Neuronal stem cell (in vitro differentiated cells): ENCODE data around the gene ELN.

Experiments used
- DNase-seq: peaks from one replicate; pipeline ENCODE4 v3.0.0-alpha.2; 2013; ENCODE audit warnings: low spot score
- H2AFZ ChIP-seq: one replicate; pipeline ENCODE4 v1.6.1; 2013; ENCODE audit warnings: mild to moderate bottlenecking, low read length, inconsistent platforms
- H2AK5ac ChIP-seq: 2 replicates; pipeline ENCODE4 v1.6.1; 2013; ENCODE audit warnings: low read depth, mild to moderate bottlenecking, inconsistent platforms, low read length, moderate library complexity, mixed read lengths
- H2BK120ac ChIP-seq: 2 replicates; pipeline ENCODE4 v1.6.1; 2013; ENCODE audit warnings: low read depth, mild to moderate bottlenecking, inconsistent platforms, low read length, moderate library complexity, mixed read lengths
- H2BK12ac ChIP-seq: one replicate; pipeline ENCODE4 v1.6.1; 2013; ENCODE audit warnings: low read length, inconsistent platforms
- H2BK15ac ChIP-seq: 2 replicates; pipeline ENCODE4 v1.6.1; 2013; ENCODE audit warnings: mild to moderate bottlenecking, low read length, inconsistent platforms, mixed read lengths
- H2BK5ac ChIP-seq: one replicate; pipeline ENCODE4 v1.6.1; 2013; ENCODE audit warnings: inconsistent platforms, mild to moderate bottlenecking, low read length, moderate library complexity
- H3K14ac ChIP-seq: one replicate; pipeline ENCODE4 v1.6.1; 2013; ENCODE audit warnings: low read length, inconsistent platforms
- H3K18ac ChIP-seq: 2 replicates; pipeline ENCODE4 v1.6.1; 2013; ENCODE audit warnings: low read length, inconsistent platforms
- H3K23ac ChIP-seq: 2 replicates; pipeline ENCODE4 v1.6.1; 2013; ENCODE audit warnings: low read depth, mild to moderate bottlenecking, mixed read lengths, low read length, inconsistent platforms; ENCODE audit not compliant: poor library complexity
- H3K27ac ChIP-seq: replicated peaks from 3 replicates; pipeline ENCODE4 v1.5.1; 2013; ENCODE audit warnings: low read length, inconsistent platforms
- H3K27me3 ChIP-seq, 3 experiments: 2 replicates each; pipeline ENCODE4 v1.6.1; 2013; ENCODE audit warnings: low read length in 3 of 3, mild to moderate bottlenecking in 2 of 3, inconsistent platforms in 1 of 3, low read depth in 1 of 3, mixed read lengths in 1 of 3, moderate library complexity in 1 of 3; ENCODE audit not compliant: control insufficient read depth in 3 of 3, insufficient read depth in 3 of 3
- H3K36me3 ChIP-seq, 2 donors: replicated peaks in 1 of 2; 2 replicates each; pipeline ENCODE4 v1.6.1; 2013; ENCODE audit warnings: low read length in 2 of 2; ENCODE audit not compliant: control insufficient read depth in 2 of 2, insufficient read depth in 2 of 2
- H3K4ac ChIP-seq: 2 replicates; pipeline ENCODE4 v1.6.1; 2013; ENCODE audit warnings: inconsistent platforms, mild to moderate bottlenecking, low read length, moderate library complexity
- H3K4me1 ChIP-seq, 2 donors: 1 replicate in 1 of 2; 2 replicates in 1 of 2; pipeline ENCODE4 v1.6.1; 2013; ENCODE audit warnings: low read length in 2 of 2, low read depth in 1 of 2; ENCODE audit not compliant: control insufficient read depth in 2 of 2, insufficient read depth in 1 of 2
- H3K4me2 ChIP-seq: one replicate; pipeline ENCODE4 v1.6.1; 2013; ENCODE audit warnings: mild to moderate bottlenecking, low read length, inconsistent platforms; ENCODE audit not compliant: insufficient read depth, poor library complexity, severe bottlenecking
- H3K4me3 ChIP-seq, 2 donors: 2 replicates each; pipeline ENCODE4 v1.5.1; 2013; ENCODE audit warnings: low read length in 2 of 2, mild to moderate bottlenecking in 2 of 2, inconsistent platforms in 1 of 2, moderate library complexity in 1 of 2
- H3K79me1 ChIP-seq: one replicate; pipeline ENCODE4 v1.6.1; 2013; ENCODE audit warnings: low read depth, mild to moderate bottlenecking, inconsistent platforms, low read length, moderate library complexity
- H3K9ac ChIP-seq: one replicate; pipeline ENCODE4 v1.6.1; 2013; ENCODE audit warnings: mild to moderate bottlenecking, low read depth, low read length, inconsistent platforms; ENCODE audit not compliant: poor library complexity
- H3K9me3 ChIP-seq, 2 donors: replicated peaks in 1 of 2; 2 replicates each; pipeline versions ENCODE3 to v1.6.1; 2013; ENCODE audit warnings: low read length in 2 of 2, mild to moderate bottlenecking in 2 of 2, inconsistent platforms in 1 of 2, low read depth in 1 of 2, mixed read lengths in 1 of 2, moderate library complexity in 1 of 2; ENCODE audit not compliant: control insufficient read depth in 2 of 2, insufficient read depth in 1 of 2
- H4K8ac ChIP-seq: one replicate; pipeline ENCODE4 v1.6.1; 2013; ENCODE audit warnings: low read depth, mild to moderate bottlenecking, inconsistent platforms, low read length, moderate library complexity
- H4K91ac ChIP-seq: one replicate; pipeline ENCODE4 v1.6.1; 2013; ENCODE audit warnings: low read length, low read depth, mild to moderate bottlenecking, inconsistent platforms; ENCODE audit not compliant: poor library complexity
- WGBS, 2 donors: extraction: QIAGEN DNeasy Blood & Tissue Kit; methylation state at CpG; one replicate each; pipeline ENCODE4 v1.1.7; 2013; ENCODE audit warnings: missing lambda C conversion rate in 2 of 2, mixed read lengths in 1 of 2; ENCODE audit not compliant: insufficient read length in 2 of 2, insufficient replicate concordance in 1 of 2; ENCODE audit errors: extremely low coverage in 2 of 2; 5-methylcytosine and 5-hydroxymethylcytosine counted together

ELN gene

DNA sequence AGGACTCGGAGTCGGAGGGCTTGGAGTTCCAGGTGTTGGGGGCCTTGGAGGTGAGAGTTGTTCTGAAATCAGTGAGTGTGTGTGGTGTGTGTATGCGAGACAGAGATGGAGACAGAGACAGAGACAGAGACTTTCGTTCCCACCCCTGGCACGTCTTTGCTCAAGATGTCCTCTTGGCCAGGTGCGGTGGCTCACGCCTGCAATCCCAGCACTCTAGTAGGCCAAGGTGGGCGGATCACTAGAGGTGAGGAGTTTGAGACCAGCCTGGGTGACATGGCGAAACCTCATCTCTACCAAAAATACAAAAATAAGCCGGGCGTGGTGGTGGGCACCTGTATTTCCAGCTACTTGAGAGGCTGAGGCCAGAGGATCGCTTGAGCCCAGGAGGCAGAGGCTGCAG lies 35.7 kb downstream of the ELN start:
- no peak overlapping the region for H3K4ac ChIP-seq
- no peak overlapping the region for H2BK15ac ChIP-seq
- no peak overlapping the region for H3K4me2 ChIP-seq
- peak overlapping the region; percentile 77 for H3K9ac ChIP-seq
- no peak overlapping the region for H3K14ac ChIP-seq
- no peak overlapping the region for H4K8ac ChIP-seq
- no peaks in the 10 kb centered on the region for H3K27me3 ChIP-seq
- H3K23ac ChIP-seq: peak overlapping the region; percentile 89
- H3K4me3 ChIP-seq: no peak overlapping the region
- peaks cover 1 to 3% of the 10 kb centered on the region in 2 donors for H3K4me1 ChIP-seq
- peak overlapping the region; percentile 72 for H2BK120ac ChIP-seq
- no peaks in the 10 kb centered on the region for H3K79me1 ChIP-seq
- H3K27ac ChIP-seq: no peak overlapping the region
- peaks cover 0 to 2% of the 10 kb centered on the region in 2 donors for H3K9me3 ChIP-seq
- no peak overlapping the region for H2AFZ ChIP-seq
- peak overlapping the region; percentile 6 for H2BK12ac ChIP-seq
- no peaks in the 10 kb centered on the region for H3K36me3 ChIP-seq
- DNase-seq: no peak
- peak overlapping the region; percentile 44 for H3K18ac ChIP-seq
- H4K91ac ChIP-seq: no peak overlapping the region
- WGBS, 2 donors: no CpG with 5 or more reads among the region's 12 CpGs
- H2AK5ac ChIP-seq: peak overlapping the region; percentile 91
- H2BK5ac ChIP-seq: no peak overlapping the region

DNA sequence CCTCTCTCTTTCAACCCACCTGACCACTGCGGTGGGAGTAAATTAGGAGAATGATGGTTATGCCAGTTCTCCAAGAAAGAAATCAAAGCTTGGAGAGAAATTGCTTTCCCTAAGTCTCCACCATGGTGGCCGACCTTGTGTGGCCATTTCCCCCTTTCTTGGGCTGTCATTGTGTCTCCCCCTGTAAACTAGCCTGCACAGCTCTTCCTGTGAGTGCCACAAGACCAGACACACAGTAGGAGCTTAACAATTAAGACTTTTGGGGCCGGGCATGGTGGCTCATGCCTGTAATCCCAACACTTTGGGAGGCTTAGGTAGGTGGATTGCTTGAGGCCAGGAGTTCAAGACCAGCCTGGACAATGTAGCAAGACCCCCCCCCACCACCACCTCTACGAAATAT lies 36.7 kb downstream of the ELN start:
- Histone ChIP-seq H3K4ac (no peak overlapping the region), H2BK12ac (no peak overlapping the region), H3K14ac (no peak overlapping the region), H3K18ac (no peak overlapping the region), H4K91ac (no peak overlapping the region), H2AFZ (no peak overlapping the region), H3K4me1 (peaks cover 1 to 3% of the 10 kb centered on the region in 2 donors), H2BK15ac (no peak overlapping the region), H3K4me3 (no peak overlapping the region), H3K9me3 (peaks cover 0 to 2% of the 10 kb centered on the region in 2 donors), H3K9ac (no peak overlapping the region), H3K27me3 (no peaks in the 10 kb centered on the region), H3K79me1 (no peaks in the 10 kb centered on the region), H3K27ac (no peak overlapping the region), H4K8ac (no peak overlapping the region), H3K36me3 (no peaks in the 10 kb centered on the region), H3K23ac (no peak overlapping the region), H3K4me2 (no peak overlapping the region), H2BK5ac (no peak overlapping the region), H2AK5ac (no peak overlapping the region), H2BK120ac (no peak overlapping the region)
- no peak for DNase-seq
- no CpG with 5 or more reads among the region's 4 CpGs for WGBS, 2 donors

DNA sequence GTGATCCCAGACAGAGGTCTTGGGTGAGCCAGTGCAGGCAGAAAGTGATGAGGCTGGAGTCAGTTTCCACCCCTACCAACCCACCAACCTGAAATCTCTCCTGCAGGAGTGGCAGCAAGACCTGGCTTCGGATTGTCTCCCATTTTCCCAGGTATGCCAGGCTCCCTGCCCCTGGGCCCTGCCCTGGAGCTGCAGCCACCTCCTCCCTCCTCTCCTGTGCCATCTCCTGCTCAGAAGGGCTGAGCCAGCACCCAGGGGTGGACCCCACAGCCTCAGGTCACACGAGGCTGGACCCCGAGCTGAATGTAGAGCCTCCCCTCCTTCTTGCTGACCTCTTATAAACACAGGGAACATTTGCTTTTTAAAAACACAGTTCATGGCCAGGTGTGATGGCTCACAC lies 38.7 kb downstream of the ELN start:
- H3K18ac ChIP-seq: peak overlapping the region; percentile 71

DNA sequence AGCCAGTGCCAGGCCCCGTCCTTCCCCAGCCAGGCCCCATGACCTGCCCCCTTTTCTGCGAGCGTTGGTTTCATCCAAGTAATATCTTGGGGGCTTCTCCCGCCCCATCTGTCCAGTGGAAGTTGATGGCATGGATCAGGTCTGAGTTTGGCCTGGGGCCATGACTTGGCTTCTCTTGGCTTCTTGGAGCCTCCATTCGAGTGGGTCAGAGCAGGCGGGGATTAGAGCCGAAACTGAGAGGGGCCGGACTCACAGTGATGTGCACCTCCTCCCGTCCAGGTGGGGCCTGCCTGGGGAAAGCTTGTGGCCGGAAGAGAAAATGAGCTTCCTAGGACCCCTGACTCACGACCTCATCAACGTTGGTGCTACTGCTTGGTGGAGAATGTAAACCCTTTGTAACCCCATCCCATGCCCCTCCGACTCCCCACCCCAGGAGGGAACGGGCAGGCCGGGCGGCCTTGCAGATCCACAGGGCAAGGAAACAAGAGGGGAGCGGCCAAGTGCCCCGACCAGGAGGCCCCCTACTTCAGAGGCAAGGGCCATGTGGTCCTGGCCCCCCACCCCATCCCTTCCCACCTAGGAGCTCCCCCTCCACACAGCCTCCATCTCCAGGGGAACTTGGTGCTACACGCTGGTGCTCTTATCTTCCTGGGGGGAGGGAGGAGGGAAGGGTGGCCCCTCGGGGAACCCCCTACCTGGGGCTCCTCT lies 40.6 kb downstream of the ELN start:
- no CpG with 5 or more reads among the region's 20 CpGs for WGBS, 2 donors
- no peak overlapping the region for H3K4me3 ChIP-seq
- peak overlapping the region; percentile 57 for H3K14ac ChIP-seq
- DNase-seq: no peak
- no peak overlapping the region for H3K4me2 ChIP-seq
- H4K8ac ChIP-seq: no peak overlapping the region
- peak overlapping the region; percentile 93 for H2AFZ ChIP-seq
- no peak overlapping the region for H2BK120ac ChIP-seq
- H2BK15ac ChIP-seq: peak overlapping the region; percentile 54
- no peaks in the 10 kb centered on the region for H3K9me3 ChIP-seq
- no peaks in the 10 kb centered on the region for H3K36me3 ChIP-seq
- no peaks in the 10 kb centered on the region for H3K27me3 ChIP-seq
- H2BK12ac ChIP-seq: peak overlapping the region; percentile 87
- H3K4ac ChIP-seq: peak overlapping the region; percentile 84
- H3K79me1 ChIP-seq: no peaks in the 10 kb centered on the region
- H3K23ac ChIP-seq: no peak overlapping the region
- H3K9ac ChIP-seq: no peak overlapping the region
- peak overlapping the region; percentile 71 for H3K18ac ChIP-seq
- H4K91ac ChIP-seq: peak overlapping the region; percentile 77
- peak overlapping the region; percentile 88 for H2AK5ac ChIP-seq
- H3K27ac ChIP-seq: no peak overlapping the region
- no peak overlapping the region for H2BK5ac ChIP-seq
- H3K4me1 ChIP-seq: no peaks in the 10 kb centered on the region

More for the DNA sequence above, 38.7 kb downstream of the ELN start:
- H3K9ac ChIP-seq: peak overlapping the region; percentile 12
- H2BK12ac ChIP-seq: no peak overlapping the region
- no peak overlapping the region for H3K14ac ChIP-seq
- H4K91ac ChIP-seq: no peak overlapping the region
- no peak overlapping the region for H3K27ac ChIP-seq
- no peak overlapping the region for H3K4ac ChIP-seq
- peak overlapping the region in 1 of 2 donors; percentile 63 for H3K4me3 ChIP-seq
- peaks cover 0 to 3% of the 10 kb centered on the region in 2 donors for H3K4me1 ChIP-seq
- H2AK5ac ChIP-seq: peak overlapping the region; percentile 37
- H4K8ac ChIP-seq: no peak overlapping the region
- WGBS, 2 donors: no CpG with 5 or more reads among the region's 3 CpGs
- H3K79me1 ChIP-seq: no peaks in the 10 kb centered on the region
- no peak for DNase-seq
- no peak overlapping the region for H3K23ac ChIP-seq
- H2BK120ac ChIP-seq: no peak overlapping the region
- no peaks in the 10 kb centered on the region for H3K36me3 ChIP-seq
- no peak overlapping the region for H2AFZ ChIP-seq
- peaks cover 0 to 2% of the 10 kb centered on the region in 2 donors for H3K9me3 ChIP-seq
- no peak overlapping the region for H3K4me2 ChIP-seq
- peak overlapping the region; percentile 82 for H2BK5ac ChIP-seq
- no peak overlapping the region for H2BK15ac ChIP-seq
- H3K27me3 ChIP-seq: no peaks in the 10 kb centered on the region
